GM13977 (cell line): ENCODE measurements around the gene ZBTB39.
"Not testable (repeated sequence)": the region's sequence is repeated elsewhere in the genome, so short reads cannot be mapped to it uniquely, and the experiment has no call there.

Experiments
- DNase-seq: peaks from one replicate; pipeline ENCODE4 v3.0.0; 2012; ENCODE audit warnings: low spot score
- CTCF ChIP-seq: IDR thresholded peaks from 2 replicates; pipeline ENCODE4 v1.5.1; 2012; ENCODE audit warnings: mild to moderate bottlenecking, control low read depth; ENCODE audit not compliant: insufficient read depth; ENCODE audit errors: extremely low read depth, missing control alignments
- in situ Hi-C: fragments of 300-500 bp; cut with MboI; formaldehyde crosslinking; loops from one replicate; pipeline ENCODE4 v1.12.0; 2022; ENCODE audit warnings: low sequenced_read_pairs, low pct_unique_long_range_greater_than_20kb, mixed read lengths, inconsistent platforms; ENCODE audit not compliant: unreplicated experiment

Gene ZBTB39

GRCh38 chr12:57019983-57020719 lies 13.8 kb upstream of the ZBTB39 start:
- TF ChIP-seq CTCF, result no peak
- no peak for DNase-seq
- in situ Hi-C loops, result no loop called here

- no peak for DNase-seq
- in situ Hi-C loops, result no loop called here
- TF ChIP-seq CTCF, result no peak
Observed at GRCh38 chr12:57018906-57019305, 12.6 kb upstream of the ZBTB39 start.

- in situ Hi-C loops, DNase-seq: not testable (repeated sequence)
Observed at GRCh38 chr12:57018353-57018752, 12.0 kb upstream of the ZBTB39 start.

GRCh38 chr12:57016348-57016747 lies 10.0 kb upstream of the ZBTB39 start, which contains the start of gene TAC3:
TAC3 (minus strand) TSS chr12:57016529; CDS start chr12:57015797, 732 bp downstream.
- no peak for TF ChIP-seq CTCF
- in situ Hi-C loops, result no loop called here
- DNase-seq, result no peak

GRCh38 chr12:57012600-57013465 lies 6.5 kb upstream of the ZBTB39 start:
- no peak for TF ChIP-seq CTCF
- in situ Hi-C loops, result no loop called here
- DNase-seq, result peak; percentile 62

- in situ Hi-C loops, result no loop called here
- no peak for DNase-seq
Observed at GRCh38 chr12:57011438-57012424, 5.4 kb upstream of the ZBTB39 start.

More at GRCh38 chr12:57011438-57012424, 5.4 kb upstream of the ZBTB39 start:
- TF ChIP-seq CTCF, result no peak
